K562 (cell line): ENCODE measurements around the gene CRK. TPM values are rescaled to one million over a fixed set of nuclear protein-coding genes. Genes with fewer than 3 reads are reported as not detected.

Experiments used
- BACH1 ChIP-seq: fragments of 200-800 bp; sonication (Bioruptor generic); IDR thresholded peaks from 2 replicates; pipeline ENCODE4 v1.6.1; 2016; ENCODE audit warnings: missing genetic modification characterization, missing compliant biosample characterization
- DPF2 ChIP-seq: fragments of 450-650 bp; IDR thresholded peaks from 2 replicates; pipeline ENCODE4 v1.6.1; 2016
- HIVEP1 ChIP-seq: fragments of 250-450 bp; sonication (Bioruptor Pico); IDR thresholded peaks from 2 replicates; pipeline ENCODE4 v1.4.0; 2020; ENCODE audit warnings: mild to moderate bottlenecking
- ID3 ChIP-seq, 2 experiments: fragments of 250-450 bp in 1 of 2; fragments of 450-650 bp in 1 of 2; sonication (Bioruptor Pico) in 1 of 2; IDR thresholded peaks; 2 replicates each; pipeline versions ENCODE4 v1.6.1 to v1.8.0; 2016 to 2021; ENCODE audit warnings: mild to moderate bottlenecking in 2 of 2, moderate library complexity in 2 of 2, missing compliant biosample characterization in 1 of 2, missing genetic modification characterization in 1 of 2
- ILK ChIP-seq: fragments of 450-650 bp; IDR thresholded peaks from 2 replicates; pipeline ENCODE4 v1.6.1; 2016; ENCODE audit warnings: missing genetic modification characterization, low read depth, mild to moderate bottlenecking, missing compliant biosample characterization, moderate library complexity, borderline replicate concordance
- IRF2 ChIP-seq: sonication (generic); formaldehyde crosslinking; IDR thresholded peaks from 2 replicates; pipeline ENCODE4 v1.8.1; 2022; ENCODE audit warnings: mild to moderate bottlenecking, missing genetic modification reagents
- JUND ChIP-seq, 2 experiments: IDR thresholded peaks; 2 replicates in 1 of 2; 3 replicates in 1 of 2; pipeline ENCODE4 v1.6.1; 2011; ENCODE audit warnings: borderline replicate concordance in 2 of 2, low read depth in 2 of 2, low read length in 2 of 2, improper control_type of control experiment in 1 of 2, missing biosample characterization in 1 of 2, missing genetic modification characterization in 1 of 2, missing genetic modification reagents in 1 of 2
- MEF2A ChIP-seq: IDR thresholded peaks from 2 replicates; pipeline ENCODE4 v1.6.1; 2011; ENCODE audit warnings: low read depth, mild to moderate bottlenecking, low read length, moderate library complexity; ENCODE audit not compliant: control insufficient read depth
- MTA3 ChIP-seq: fragments of 450-650 bp; formaldehyde crosslinking; IDR thresholded peaks from 2 replicates; pipeline ENCODE4 v1.6.1; 2017; ENCODE audit warnings: mild to moderate bottlenecking, borderline replicate concordance
- OTX1 ChIP-seq: fragments of 450-650 bp; formaldehyde crosslinking; IDR thresholded peaks from 2 replicates; pipeline ENCODE4 v1.4.0; 2022; ENCODE audit warnings: mild to moderate bottlenecking
- ZBTB1 ChIP-seq: sonication (generic); formaldehyde crosslinking; IDR thresholded peaks from 2 replicates; pipeline ENCODE4 v1.8.1; 2023; ENCODE audit warnings: missing genetic modification reagents, low read depth, mild to moderate bottlenecking, borderline replicate concordance
- ZNF224 ChIP-seq: sonication (generic); formaldehyde crosslinking; IDR thresholded peaks from 2 replicates; pipeline ENCODE4 v1.8.0; 2022; ENCODE audit warnings: mild to moderate bottlenecking, missing genetic modification reagents
- ZNF232 ChIP-seq: sonication (generic); formaldehyde crosslinking; IDR thresholded peaks from 2 replicates; pipeline ENCODE4 v1.8.0; 2022; ENCODE audit warnings: mild to moderate bottlenecking, missing genetic modification reagents
- ZNF282 ChIP-seq: sonication (generic); formaldehyde crosslinking; IDR thresholded peaks from 2 replicates; pipeline ENCODE4 v1.8.1; 2023; ENCODE audit warnings: missing genetic modification reagents
- polyA plus RNA-seq, 8 experiments: library from polyadenylated mRNA; depleted of rRNA in 4 of 8; stranded (reverse) in 5 of 8; unstranded in 3 of 8; fragments of >200 nt; fragmentation: Nextera tagmentation in 2 of 8; fragmentation: Illumina TruSeq in 1 of 8; extraction: Ambion mirVana in 2 of 8; extraction: Trizol in 1 of 8; gene quantifications; 2 replicates each; pipeline versions ENCODE4 v1.2.1 to v1.2.3, GENCODE V29; 2011 to 2014; ENCODE audit warnings: inconsistent platforms in 1 of 8, missing spikeins in 1 of 8
- total RNA-seq, 7 experiments: library from RNA; depleted of rRNA in 6 of 7; stranded (reverse); fragments of >200 nt in 6 of 7; fragmentation: Illumina TruSeq in 2 of 7; extraction: Trizol in 2 of 7; gene quantifications; 2 replicates each; pipeline versions ENCODE4 v1.2.1 to v1.2.3, GENCODE V29; 2011 to 2021; ENCODE audit warnings: low replicate concordance in 1 of 7
- TF ChIP-seq, protein P1 (sequence below): fragments of 250-450 bp; sonication (Bioruptor Pico); IDR thresholded peaks from 2 replicates; pipeline ENCODE4 v1.8.0; 2021; ENCODE audit warnings: moderate library complexity, mild to moderate bottlenecking, inconsistent platforms
- TF ChIP-seq, protein P2 (sequence below), 3 experiments: fragments of 200-800 bp in 1 of 3; fragments of 250-450 bp in 1 of 3; fragments of 450-650 bp in 1 of 3; sonication (Bioruptor Pico) in 1 of 3; sonication (Bioruptor generic) in 1 of 3; formaldehyde crosslinking in 1 of 3; IDR thresholded peaks; 2 replicates each; pipeline versions ENCODE4 v1.6.1 to v1.8.0; 2016 to 2022; ENCODE audit warnings: mild to moderate bottlenecking in 2 of 3, missing genetic modification characterization in 2 of 3, missing compliant biosample characterization in 1 of 3, moderate library complexity in 1 of 3

The CRK gene
- total and polyA plus RNA-seq, 9 of the 15 experiments (the other 6 are each of a cell fraction or from before 2014, with no cell fraction given): 13.1 to 40.2 (median 26.1) TPM

DNA sequence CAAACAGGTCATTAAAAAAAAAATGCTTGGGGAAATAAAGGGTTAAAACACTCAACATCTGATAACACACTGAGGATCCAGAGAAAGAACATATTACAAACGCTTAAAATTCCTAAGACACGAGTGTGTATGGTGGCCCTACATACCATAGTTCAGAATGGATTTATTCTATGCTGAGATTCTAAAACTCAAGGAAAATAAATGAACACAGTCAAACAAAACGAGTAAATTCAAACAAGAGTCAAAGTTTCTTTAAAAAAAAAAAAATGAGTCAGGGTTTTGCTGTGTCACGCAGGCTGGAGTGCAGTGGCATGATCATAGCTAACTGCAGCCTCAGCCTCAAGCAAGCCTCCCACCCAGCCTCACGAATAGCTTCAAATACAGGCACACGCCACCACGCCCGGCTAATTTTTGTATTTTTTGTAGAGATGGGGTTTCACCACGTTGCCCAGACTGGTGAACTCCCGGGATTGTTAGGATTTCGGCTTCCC, 17.4 kb downstream of the CRK start (continued):
- TF ChIP-seq ID3 (CRISPR knock-in tag; IDR thresholded peaks at IDR 0.05) (no peak), ID3 (tag; IDR thresholded peaks at IDR 0.05) (no peak), ZBTB1 (no peak), HIVEP1 (CRISPR knock-in tag) (no peak), MTA3 (no peak), JUND (IDR thresholded peaks at IDR 0.05; ENCODE audit: borderline replicate concordance, low read depth, low read length) (no peak), JUND (tag; IDR thresholded peaks at IDR 0.05; ENCODE audit: borderline replicate concordance, low read depth, low read length) (no peak), OTX1 (CRISPR knock-in tag) (no peak), ZNF232 (CRISPR knock-in tag) (no peak), ILK (no peak), DPF2 (peak; percentile 67), ZNF282 (CRISPR knock-in tag) (no peak), MEF2A (no peak), ZNF224 (CRISPR knock-in tag) (no peak), IRF2 (CRISPR knock-in tag) (no peak), BACH1 (peak; percentile 60; the same call in 1 of the 2 replicates)
- TF ChIP-seq, protein P1, sequence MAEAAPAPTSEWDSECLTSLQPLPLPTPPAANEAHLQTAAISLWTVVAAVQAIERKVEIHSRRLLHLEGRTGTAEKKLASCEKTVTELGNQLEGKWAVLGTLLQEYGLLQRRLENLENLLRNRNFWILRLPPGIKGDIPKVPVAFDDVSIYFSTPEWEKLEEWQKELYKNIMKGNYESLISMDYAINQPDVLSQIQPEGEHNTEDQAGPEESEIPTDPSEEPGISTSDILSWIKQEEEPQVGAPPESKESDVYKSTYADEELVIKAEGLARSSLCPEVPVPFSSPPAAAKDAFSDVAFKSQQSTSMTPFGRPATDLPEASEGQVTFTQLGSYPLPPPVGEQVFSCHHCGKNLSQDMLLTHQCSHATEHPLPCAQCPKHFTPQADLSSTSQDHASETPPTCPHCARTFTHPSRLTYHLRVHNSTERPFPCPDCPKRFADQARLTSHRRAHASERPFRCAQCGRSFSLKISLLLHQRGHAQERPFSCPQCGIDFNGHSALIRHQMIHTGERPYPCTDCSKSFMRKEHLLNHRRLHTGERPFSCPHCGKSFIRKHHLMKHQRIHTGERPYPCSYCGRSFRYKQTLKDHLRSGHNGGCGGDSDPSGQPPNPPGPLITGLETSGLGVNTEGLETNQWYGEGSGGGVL: no peak
- TF ChIP-seq, protein P2, sequence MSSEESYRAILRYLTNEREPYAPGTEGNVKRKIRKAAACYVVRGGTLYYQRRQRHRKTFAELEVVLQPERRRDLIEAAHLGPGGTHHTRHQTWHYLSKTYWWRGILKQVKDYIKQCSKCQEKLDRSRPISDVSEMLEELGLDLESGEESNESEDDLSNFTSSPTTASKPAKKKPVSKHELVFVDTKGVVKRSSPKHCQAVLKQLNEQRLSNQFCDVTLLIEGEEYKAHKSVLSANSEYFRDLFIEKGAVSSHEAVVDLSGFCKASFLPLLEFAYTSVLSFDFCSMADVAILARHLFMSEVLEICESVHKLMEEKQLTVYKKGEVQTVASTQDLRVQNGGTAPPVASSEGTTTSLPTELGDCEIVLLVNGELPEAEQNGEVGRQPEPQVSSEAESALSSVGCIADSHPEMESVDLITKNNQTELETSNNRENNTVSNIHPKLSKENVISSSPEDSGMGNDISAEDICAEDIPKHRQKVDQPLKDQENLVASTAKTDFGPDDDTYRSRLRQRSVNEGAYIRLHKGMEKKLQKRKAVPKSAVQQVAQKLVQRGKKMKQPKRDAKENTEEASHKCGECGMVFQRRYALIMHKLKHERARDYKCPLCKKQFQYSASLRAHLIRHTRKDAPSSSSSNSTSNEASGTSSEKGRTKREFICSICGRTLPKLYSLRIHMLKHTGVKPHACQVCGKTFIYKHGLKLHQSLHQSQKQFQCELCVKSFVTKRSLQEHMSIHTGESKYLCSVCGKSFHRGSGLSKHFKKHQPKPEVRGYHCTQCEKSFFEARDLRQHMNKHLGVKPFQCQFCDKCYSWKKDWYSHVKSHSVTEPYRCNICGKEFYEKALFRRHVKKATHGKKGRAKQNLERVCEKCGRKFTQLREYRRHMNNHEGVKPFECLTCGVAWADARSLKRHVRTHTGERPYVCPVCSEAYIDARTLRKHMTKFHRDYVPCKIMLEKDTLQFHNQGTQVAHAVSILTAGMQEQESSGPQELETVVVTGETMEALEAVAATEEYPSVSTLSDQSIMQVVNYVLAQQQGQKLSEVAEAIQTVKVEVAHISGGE (CRISPR knock-in tag; IDR thresholded peaks at IDR 0.05): no peak
